ENCODE results near the gene RPLP2. TPM values are rescaled to one million over a fixed set of nuclear protein-coding genes. Genes with fewer than 3 reads are reported as not detected.

The RPLP2 gene
- total and polyA plus RNA-seq, 8 donors = 761 to 1,687 (median 1,137) TPM

- intact Hi-C loops (cut with DNase I) = no loop called here
- FAIRE-seq = no peak
- Histone ChIP-seq H3K4me3 (peak overlapping the region in 1 of 4 donors; percentile 3), H3K9me3 (no peaks in the 10 kb centered on the region), H3K27ac (peak overlapping the region in 1 of 4 donors; percentile 50), H3K4me1 (no peaks in the 10 kb centered on the region), H3K27me3 (no peaks in the 10 kb centered on the region), H3K36me3 (no peaks in the 10 kb centered on the region)
- peak; percentile 81 to 95 (median 88) for DNase-seq
- ATAC-seq = peak; percentile 87 to 95 (median 92)
- 7 to 10% methylated on average over 24 of the region's 24 CpGs for whole genome bisulfite sequencing, 2 donors
- peak; percentile 45 to 71 (median 57) for TF ChIP-seq CTCF (IDR thresholded peaks at IDR 0.05)
Observed at GRCh38 chr11:783581-784015, 26.2 kb upstream of the RPLP2 start.

- DNase-seq (peak in 2 of 6 donors; percentile 29 to 67), FAIRE-seq (no peak), ATAC-seq (no peak)
- Histone ChIP-seq H3K36me3 (peaks cover 0 to 1% (median 0%) of the 10 kb centered on the region in 3 donors), H3K27ac (no peak overlapping the region), H3K9me3 (no peaks in the 10 kb centered on the region), H3K4me3 (no peak overlapping the region), H3K4me1 (no peaks in the 10 kb centered on the region), H3K27me3 (no peaks in the 10 kb centered on the region)
- no peak for TF ChIP-seq CTCF (IDR thresholded peaks at IDR 0.05)
- intact Hi-C loops (cut with DNase I) = no loop called here
- 73 to 78% methylated on average over 24 of the region's 24 CpGs for WGBS, 2 donors
Observed at GRCh38 chr11:786235-787083, 23.3 kb upstream of the RPLP2 start.

GRCh38 chr11:787084-787675 is 22.6 kb upstream of the RPLP2 start:
- Histone ChIP-seq H3K36me3 (peaks cover 0 to 9% (median 4%) of the 10 kb centered on the region in 3 donors), H3K27me3 (no peaks in the 10 kb centered on the region), H3K4me1 (no peaks in the 10 kb centered on the region), H3K4me3 (no peak overlapping the region), H3K9me3 (no peaks in the 10 kb centered on the region), H3K27ac (no peak overlapping the region)
- FAIRE-seq (no peak), ATAC-seq (no peak), DNase-seq (peak in 2 of 6 donors; percentile 37 to 72)
- WGBS, 2 donors = 84 to 86% methylated on average over 22 to 24 of the region's 24 CpGs
- no peak for TF ChIP-seq CTCF (IDR thresholded peaks at IDR 0.05)
- intact Hi-C loops (cut with DNase I) = no loop called here

GRCh38 chr11:788009-788640 is 21.6 kb upstream of the RPLP2 start:
- TF ChIP-seq CTCF (IDR thresholded peaks at IDR 0.05) = no peak
- H3K36me3 ChIP-seq = peaks cover 0 to 12% (median 4%) of the 10 kb centered on the region in 3 donors
- intact Hi-C loops (cut with DNase I) = no loop called here
- no peaks in the 10 kb centered on the region for H3K4me1 ChIP-seq
- 54 to 60% methylated on average over 22 to 28 of the region's 28 CpGs for WGBS, 2 donors
- H3K27ac ChIP-seq = no peak overlapping the region
- no peak for FAIRE-seq
- H3K4me3 ChIP-seq = no peak overlapping the region
- no peaks in the 10 kb centered on the region for H3K9me3 ChIP-seq
- no peaks in the 10 kb centered on the region for H3K27me3 ChIP-seq
- DNase-seq = peak in 2 of 6 donors; percentile 49 to 85
- no peak for ATAC-seq

All from pancreas (tissue), 10 donors.